OCI-LY1 (cell line): ENCODE data around the gene CDC45.

ENCODE experiments used
- CTCF ChIP-seq: fragments of 200-600 bp; sonication (generic), shearing (Covaris generic); IDR thresholded peaks from 2 replicates; pipeline ENCODE4 v1.5.1; 2017; ENCODE audit warnings: mild to moderate bottlenecking, antibody characterized with exemption, low read length, moderate library complexity, mixed read lengths
- EZH2 ChIP-seq: fragments of 200-600 bp; sonication (generic), shearing (Covaris generic); IDR thresholded peaks from 2 replicates; pipeline ENCODE4 v1.8.0; 2017; ENCODE audit warnings: borderline replicate concordance, mixed run types, mild to moderate bottlenecking, antibody characterized with exemption, low read length, moderate library complexity, mixed read lengths

GRCh38 chr22:19530751-19531150 is 51.0 kb downstream of the CDC45 start:
- TF ChIP-seq EZH2 = no peak
- TF ChIP-seq CTCF = no peak
